ENCODE results near the gene CYP2A6.
"Not testable (repeated sequence)": the region's sequence is repeated elsewhere in the genome, so short reads cannot be mapped to it uniquely, and the experiment has no call there.

CYP2A6 gene, protein sequence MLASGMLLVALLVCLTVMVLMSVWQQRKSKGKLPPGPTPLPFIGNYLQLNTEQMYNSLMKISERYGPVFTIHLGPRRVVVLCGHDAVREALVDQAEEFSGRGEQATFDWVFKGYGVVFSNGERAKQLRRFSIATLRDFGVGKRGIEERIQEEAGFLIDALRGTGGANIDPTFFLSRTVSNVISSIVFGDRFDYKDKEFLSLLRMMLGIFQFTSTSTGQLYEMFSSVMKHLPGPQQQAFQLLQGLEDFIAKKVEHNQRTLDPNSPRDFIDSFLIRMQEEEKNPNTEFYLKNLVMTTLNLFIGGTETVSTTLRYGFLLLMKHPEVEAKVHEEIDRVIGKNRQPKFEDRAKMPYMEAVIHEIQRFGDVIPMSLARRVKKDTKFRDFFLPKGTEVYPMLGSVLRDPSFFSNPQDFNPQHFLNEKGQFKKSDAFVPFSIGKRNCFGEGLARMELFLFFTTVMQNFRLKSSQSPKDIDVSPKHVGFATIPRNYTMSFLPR

DNA sequence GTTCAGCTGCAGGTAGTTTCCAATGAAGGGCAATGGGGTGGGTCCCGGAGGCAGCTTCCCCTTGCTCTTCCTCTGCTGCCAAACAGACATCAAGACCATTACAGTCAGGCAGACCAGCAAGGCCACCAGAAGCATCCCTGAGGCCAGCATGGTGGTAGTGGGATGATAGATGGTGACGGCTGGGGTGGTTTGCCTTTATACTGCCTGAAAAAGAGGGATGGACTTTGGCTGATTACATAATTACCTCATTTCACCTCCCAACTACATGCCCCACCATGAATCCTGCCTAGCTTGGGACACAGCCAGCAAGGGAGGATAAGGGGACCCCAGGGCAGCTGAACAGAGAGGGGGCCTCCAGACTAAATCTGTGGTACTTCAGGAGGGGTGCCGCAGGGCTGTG lies at the start of gene CYP2A6:
CYP2A6 (minus strand) TSS at position 171 of the 400 bp plus-strand sequence; CDS start at position 150, 21 bp downstream.
- DNase-seq = not testable (repeated sequence)

DNA sequence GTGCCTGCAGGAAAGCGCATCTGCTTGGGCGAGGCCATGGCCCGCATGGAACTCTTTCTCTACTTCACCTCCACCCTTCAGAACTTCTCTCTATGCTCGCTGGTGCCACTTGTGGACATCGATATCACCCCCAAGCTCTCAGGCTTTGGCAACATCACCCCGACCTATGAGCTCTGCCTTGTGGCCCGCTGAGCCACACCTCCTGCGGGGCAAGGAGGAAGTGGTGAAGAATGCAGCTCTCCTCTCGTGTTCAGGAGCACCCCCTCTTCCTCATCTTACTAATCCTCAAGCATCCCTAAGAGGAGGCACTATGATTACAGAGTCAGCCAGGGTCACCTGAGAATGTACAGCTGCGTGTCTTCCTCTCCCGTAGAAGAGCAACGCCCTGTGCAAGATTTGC lies 49.7 kb upstream of the CYP2A6 start:
- not testable (repeated sequence) for DNase-seq

DNA sequence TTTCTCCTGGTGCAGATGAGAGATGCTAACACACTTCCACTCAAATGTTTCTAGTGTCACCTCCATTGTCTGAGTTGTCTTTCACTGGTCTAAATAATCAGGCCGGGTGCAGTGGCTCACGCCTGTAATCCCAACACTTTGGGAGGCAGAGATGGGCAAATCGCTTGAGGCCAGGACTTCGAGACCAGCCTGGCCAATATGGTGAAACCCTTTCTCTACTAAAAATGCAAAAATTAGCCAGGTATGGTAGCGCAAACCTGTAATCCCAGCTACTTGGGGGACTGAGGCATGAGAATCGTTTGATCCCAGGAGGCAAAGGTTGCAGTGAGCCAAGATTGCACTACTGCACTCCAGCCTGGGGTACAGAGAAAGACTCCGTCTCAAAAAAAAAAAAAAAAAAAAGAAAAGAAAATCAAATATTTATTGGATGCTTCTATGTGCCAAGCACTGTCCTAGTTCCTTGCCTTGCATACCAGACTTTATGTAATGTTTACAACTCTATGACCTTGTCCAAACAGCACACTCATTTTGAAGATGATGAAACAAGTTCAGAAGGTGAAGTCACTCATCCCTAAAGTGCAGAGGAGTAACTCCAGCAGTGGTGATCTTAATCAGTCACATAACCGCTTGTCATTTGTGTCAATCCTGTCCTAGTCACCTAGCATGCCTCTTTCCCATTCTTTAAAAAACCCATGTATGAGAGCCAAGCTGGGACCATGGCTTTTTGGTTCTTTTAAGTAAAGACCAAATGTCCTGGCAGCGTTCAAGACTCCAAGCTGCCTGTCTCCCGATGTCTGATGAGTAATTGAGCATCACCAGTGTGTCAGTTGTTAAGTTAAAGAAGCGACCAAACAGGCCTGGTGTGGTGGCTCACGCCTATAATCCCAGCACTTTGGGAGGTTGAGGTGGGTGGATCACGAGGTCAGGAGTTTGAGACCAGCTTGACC lies 46.9 kb upstream of the CYP2A6 start:
- not testable (repeated sequence) for DNase-seq

DNA sequence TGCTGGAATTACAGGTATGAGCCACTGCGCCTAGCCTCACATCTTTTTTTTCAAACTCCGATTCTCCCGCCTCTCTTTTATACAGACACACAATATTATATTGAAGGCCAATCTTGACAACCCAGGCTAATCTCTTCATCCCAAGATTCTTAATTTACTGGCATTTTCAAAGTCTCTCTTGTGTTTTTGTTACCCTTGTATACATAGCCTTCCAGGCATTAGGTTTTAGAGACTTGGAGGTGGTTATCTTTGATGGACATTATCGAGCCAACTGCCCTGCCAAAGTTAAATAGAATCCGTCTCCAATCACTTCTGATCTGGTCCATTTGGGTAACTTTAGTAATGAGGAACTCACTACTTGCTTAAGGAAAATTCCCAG lies 46.2 kb upstream of the CYP2A6 start:
- no peak for DNase-seq

DNA sequence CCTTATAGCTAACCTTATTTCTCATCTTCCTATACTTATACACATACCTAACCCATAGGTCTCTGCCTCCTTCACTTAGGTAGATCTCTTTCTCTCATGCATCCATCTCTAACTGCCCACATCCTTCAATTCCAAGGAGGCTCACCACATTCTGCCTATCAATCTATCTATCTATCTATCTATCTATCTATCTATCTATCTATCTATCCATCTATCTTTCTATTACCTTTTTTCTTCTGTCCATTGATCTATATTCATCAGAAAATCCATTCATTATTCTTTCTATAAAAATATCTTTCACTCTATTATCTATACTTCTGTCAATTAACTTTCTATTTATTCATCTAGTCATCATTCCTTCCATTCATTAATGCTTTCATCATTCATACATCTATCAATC lies 42.9 kb upstream of the CYP2A6 start:
- DNase-seq = no peak

DNA sequence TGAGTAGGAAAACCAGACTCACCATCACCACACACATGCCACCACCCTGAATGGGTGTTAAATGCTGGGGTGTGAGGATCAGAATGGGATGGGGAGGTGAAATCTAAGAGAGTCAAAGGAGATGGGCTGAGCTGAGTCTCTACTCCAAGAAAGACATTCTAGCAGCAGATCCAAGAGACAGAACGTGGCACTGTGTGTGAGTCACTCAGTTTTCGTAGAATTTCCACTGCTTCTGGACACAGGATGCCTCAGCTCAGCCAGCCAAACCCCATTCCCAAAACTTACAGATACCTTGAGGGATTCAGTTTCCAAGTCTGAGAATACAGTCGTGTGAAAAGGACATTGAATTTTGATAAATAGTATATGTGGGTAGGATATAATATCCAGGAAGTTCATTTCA lies 39.1 kb upstream of the CYP2A6 start:
- no peak for DNase-seq

DNA sequence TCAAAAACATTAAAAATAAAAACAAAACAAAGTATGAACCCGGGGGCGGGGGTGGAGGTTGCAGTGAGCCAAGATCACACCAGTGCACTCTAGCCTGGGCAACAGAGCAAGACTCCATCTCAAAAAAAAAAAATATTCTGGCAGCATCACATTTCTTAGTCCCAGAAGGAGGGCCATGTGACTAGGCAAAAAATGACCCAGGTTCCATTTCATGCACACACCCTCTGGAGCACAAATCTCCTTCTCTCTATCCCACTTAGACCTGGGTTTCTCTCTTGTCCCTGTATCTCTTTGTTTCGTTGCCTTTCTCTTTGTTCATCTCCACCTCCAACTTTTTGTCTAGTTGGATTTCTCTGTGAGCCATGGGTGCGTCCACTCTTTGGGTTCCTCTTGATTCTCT lies 37.9 kb upstream of the CYP2A6 start:
- DNase-seq = no peak

DNA sequence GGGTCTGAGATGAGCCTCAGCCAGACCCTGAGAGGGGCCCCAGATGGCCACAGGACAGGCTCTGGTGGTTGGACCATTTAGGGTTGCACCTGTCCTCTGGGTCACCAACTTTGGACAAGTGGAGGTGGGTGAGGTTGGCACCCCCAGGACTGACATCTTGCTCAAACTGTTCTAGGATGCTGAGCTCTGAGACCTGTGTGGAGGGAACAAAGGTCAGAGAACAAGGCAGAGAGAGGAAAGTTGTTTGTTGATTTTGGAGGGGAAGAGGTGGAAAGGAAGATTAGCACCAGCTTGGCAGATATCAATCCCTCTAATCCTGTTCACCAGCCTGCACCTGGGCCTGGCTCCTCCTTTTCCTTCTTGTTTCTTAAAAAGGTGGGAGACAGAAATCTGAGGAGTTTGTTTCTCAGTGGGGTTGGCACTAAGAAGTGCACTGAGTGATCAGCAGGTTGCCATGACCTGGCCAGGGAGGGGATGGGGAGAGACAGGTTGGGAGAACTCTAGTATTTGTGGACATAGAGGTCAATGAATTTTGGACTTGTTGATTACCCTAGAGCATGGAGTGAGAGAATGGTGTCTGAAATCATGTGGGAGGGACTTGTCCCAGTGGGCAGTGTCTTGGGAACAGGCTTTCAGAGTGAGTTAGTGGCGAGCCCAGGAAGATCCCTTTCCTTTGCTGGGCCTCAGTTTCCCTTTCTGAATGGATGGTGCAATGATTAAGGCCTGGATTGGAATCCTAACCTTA lies 34.1 kb upstream of the CYP2A6 start:
- DNase-seq = not testable (repeated sequence)

DNA sequence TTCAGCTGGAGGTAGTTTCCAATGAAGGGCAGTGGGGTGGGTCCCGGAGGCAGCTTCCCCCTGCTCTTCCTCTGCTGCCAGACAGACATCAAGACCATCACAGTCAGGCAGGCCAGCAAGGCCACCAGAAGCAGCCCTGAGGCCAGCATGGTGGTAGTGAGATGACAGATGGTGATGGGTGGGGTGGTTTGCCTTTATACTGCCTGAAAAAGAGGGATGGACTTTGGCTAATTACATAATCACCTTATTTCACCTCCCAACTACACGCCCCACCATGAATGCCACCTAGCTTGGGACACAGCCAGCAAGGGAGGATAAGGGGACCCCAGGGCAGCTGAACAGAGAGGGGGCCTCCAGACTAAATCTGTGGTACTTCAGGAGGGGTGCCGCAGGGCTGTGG lies 31.8 kb upstream of the CYP2A6 start, which contains the start of gene CYP2A7:
CYP2A7 (minus strand) TSS at position 170 of the 400 bp plus-strand sequence; CDS start at position 149, 21 bp downstream.
- not testable (repeated sequence) for DNase-seq

DNA sequence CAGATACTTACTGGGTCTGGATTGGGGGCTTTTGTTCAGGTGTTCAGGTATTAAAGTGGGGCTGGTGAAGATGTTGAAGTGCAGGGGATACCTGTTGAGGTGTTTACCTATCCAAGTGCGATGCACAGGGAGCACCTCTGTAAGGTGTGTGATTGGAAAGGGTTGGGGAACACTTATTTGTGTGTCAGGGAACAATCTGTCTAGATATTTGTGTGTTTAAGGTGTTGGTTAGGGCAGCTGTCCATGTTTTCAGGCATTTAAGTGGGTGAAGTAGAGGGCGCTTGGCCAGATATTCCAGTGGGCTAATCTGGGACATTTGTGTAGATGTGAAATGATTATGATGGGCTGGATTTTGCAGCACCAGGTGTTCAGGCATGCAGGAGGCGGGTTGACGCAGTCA lies 29.1 kb upstream of the CYP2A6 start:
- not testable (repeated sequence) for DNase-seq

DNA sequence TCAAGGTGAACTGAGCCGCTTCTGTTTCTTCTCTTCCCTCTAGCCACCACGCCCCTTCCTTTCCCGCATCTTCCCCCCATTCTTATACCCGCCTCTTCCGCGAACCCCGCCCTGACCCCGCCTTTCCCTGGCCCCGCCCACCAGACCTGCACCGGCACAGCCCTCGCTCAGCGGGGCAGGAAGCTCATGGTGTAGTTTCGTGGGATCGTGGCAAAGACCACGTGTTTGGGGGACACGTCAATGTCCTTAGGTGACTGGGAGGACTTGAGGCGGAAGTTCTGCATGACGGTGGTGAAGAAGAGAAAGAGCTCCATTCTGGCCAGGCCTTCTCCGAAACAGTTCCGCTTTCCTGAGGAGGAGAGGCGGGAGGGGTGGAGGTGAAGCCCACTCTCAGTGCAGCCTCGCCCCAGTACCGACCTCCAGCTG lies 25.3 kb upstream of the CYP2A6 start:
- peak; percentile 58 for DNase-seq

DNA sequence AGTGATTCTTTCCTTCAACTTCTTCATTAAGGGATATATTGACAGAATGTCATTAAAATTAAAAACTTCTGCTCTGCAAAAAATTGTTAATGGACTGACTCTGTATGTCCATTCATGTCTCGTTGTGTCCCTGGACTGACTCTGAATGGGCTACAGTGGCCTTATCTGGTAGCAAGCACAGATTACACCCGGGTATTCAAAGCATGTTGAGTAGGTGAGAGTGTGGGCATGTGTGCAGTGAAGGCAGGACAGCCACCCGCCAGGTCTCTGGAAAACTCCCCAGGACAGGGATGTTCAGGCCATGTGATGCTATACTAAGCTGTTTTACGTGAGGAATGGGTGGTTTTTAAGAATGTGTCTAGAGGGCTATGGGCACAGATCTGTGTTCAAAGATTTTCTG lies 24.6 kb upstream of the CYP2A6 start:
- DNase-seq = not testable (repeated sequence)

DNA sequence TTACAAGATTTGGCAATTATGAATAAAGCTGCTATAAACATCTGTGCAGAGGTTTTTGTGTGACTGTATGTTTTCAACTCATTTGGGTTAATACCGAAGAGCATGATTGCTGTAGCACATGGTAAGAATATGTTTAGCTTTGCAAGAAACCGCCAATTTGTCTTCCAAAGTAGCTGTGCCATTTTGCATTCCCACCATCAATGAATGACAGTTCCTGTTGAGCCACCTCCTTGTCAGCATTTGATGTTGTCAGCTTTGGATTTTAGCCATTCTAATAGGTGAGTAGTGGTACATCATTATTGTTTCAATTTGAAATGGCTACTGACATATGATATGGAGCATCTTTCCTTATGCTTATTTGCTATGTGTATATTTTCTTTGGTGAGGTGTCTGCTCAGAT lies 23.6 kb upstream of the CYP2A6 start:
- DNase-seq = not testable (repeated sequence)

DNA sequence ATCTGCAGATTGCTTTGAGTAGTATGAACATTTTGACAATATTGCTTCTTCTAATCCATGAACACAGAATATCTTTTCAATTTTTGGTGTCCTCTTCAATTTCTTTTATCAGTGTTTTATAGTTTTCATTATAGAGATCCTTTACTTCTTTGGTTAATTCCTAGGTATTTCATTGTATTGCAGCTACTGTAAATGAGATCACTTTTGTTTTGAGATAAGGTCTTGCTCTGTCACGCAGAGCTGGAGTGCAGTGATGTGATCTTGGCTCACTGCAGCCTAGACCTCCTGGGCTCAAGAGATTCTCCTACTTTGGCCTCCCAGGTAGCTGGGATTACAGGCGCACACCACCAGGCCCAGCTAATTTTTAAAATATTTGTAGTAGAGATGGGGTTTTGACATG lies 22.0 kb upstream of the CYP2A6 start:
- no peak for DNase-seq

DNA sequence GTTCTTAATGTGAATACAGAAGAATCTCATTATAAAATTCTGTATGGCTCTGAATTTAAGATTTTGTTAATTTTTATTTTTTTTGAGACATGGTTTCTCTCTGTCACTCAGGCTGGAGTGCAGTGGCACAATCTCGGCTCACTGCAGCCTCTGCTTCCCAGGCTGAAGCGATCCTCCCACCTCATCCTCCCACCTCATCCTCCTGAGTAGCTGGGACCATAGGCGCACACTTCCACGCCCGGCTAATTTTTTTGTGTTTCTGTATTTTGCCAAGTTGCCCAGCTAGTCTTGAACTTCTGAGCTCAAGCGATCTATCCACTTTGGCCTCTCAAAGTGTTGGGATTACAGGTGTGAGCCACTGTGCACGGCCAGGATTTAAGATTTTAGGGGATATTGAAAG lies 17.5 kb upstream of the CYP2A6 start:
- DNase-seq = no peak

DNA sequence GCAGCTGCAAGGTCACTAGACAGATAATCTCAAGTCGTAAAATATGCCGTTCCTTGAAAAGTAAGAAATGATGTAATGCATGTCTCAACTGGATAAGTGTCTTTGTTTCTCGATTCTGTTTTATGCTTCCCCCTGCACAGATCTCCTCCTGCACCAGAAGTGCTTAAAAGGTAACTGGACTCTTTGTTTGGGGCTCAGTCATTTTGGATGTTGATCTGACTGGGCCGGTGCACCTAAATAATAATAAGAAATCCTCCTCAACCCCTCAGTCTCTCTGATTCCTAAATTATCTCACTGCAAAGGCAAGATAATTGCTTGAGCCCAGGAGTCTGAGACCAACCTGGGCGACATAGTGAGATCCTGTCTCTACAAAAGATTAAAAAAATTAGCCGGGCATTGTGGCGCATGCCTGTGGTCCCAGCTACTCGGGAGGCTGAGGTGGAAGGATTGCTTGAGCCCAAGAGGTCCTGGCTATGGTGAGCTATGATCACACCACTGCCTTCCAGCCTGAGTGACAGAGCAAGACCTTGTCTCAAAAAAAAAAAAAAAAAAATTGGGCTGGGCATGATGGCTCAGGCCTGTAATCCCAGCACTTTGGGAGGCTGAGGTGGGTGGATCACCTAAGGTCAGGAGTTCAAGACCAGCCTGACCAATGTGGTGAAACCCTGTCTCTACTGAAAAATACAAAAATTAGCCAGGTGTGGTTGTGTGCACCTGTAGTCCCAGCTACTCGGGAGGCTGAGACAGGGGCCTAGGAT lies 14.7 kb upstream of the CYP2A6 start:
- DNase-seq = not testable (repeated sequence)

DNA sequence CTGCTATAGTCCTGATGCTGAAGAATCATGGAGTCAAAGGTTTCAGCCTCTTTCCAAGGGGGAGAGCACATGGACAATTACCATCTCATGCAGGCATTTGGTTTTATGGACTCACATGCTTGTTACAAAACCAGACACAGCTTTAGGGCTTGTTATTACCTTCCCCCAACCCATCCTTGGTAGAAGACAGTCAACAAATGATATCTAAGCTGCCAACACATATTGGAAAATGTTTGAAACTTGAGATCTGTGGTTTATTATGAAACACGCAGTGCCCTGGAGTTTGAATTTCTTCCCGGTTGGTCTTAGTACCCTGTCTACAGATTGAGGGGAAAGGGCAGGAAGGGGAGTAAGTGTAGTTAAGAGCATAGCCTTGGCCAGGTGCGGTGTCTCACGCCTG lies 12.5 kb upstream of the CYP2A6 start:
- DNase-seq = no peak

DNA sequence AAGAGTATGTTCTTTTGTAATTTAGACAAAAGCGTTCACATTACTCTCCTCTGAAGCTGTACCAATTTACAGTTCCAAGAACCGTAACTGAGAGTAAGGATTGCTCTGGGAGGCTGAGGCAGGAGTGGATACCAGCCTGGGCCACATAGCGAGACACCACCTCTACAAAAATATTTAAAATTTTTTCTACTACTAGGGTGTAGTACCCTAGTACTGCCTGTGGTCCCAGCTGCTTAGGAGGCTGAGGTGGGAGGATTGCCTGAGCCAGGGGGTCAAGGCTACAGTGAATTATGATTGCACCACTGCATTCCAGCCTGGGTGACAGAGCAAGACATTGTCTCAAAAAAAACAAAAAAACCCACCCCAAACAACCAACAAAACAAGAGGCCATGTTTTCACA lies 12.1 kb upstream of the CYP2A6 start:
- DNase-seq = no peak

DNA sequence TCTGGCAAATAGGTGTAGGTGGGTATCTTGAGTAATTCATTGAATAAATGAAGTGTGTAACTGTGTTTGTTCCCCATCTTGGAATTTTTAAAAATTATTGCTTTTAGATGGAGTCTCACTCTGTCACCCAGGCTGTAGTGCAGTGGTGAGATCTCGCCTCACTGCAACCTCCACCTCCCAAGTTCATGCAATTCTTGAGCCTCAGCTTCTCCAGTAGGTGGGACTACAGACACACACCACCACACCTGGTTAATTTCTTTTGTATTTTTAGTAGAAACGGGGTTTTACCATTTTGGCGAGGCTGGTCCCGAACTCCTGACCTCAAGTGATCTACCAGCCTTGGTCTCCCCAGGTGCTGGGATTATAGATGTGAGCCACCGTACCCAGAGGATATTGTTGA lies 7.9 kb upstream of the CYP2A6 start:
- DNase-seq = no peak

DNA sequence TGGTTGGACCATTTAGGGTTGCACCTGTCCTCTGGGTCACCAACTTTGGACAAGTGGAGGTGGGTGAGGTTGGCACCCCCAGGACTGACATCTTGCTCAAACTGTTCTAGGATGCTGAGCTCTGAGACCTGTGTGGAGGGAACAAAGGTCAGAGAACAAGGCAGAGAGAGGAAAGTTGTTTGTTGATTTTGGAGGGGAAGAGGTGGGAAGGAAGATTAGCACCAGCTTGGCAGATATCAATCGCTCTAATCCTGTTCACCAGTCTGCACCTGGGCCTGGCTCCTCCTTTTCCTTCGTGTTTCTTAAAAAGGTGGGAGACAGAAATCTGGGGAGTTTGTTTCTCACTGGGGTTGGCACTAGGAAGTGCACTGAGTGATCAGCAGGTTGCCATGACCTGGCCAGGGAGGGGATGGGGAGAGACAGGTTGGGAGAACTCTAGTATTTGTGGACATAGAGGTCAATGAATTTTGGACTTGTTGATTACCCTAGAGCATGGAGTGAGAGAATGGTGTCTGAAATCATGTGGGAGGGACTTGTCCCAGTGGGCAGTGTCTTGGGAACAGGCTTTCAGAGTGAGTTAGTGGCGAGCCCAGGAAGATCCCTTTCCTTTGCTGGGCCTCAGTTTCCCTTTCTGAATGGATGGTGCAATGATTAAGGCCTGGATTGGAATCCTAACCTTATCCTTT lies 2.4 kb upstream of the CYP2A6 start:
- DNase-seq = not testable (repeated sequence)

DNA sequence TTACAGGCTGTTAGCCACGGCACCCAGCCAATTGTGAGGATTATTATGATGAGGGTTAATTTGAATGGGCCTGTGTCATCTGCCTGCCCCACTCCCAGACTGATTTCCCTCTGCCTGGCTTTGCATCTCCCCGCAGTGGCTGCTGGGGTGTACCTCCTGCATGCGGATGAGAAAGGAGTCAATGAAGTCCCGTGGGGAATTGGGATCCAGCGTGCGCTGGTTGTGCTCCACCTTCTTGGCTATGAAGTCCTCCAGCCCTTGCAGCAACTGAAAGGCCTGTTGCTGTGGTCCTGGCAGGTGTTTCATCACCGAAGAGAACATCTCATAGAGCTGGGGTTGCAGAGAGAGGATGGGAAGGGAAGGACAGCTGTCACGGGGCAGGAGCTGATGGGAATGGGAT lies 3.5 kb downstream of the CYP2A6 start:
- DNase-seq = not testable (repeated sequence)

Measured in activated CD4-positive, alpha-beta T cell treated with anti-CD3 and anti-CD28 coated beads for 1 hour (primary cell).